Activated CD8-positive, alpha-beta memory T cell treated with anti-CD3 and anti-CD28 coated beads for 4 hours (primary cell): ENCODE measurements around the gene PLAGL1.

Experiments
- DNase-seq, 2 donors: peaks; one replicate each; pipeline ENCODE4 v3.0.0-alpha.2; 2020; ENCODE audit warnings: low read depth in 2 of 2

Gene PLAGL1

DNA sequence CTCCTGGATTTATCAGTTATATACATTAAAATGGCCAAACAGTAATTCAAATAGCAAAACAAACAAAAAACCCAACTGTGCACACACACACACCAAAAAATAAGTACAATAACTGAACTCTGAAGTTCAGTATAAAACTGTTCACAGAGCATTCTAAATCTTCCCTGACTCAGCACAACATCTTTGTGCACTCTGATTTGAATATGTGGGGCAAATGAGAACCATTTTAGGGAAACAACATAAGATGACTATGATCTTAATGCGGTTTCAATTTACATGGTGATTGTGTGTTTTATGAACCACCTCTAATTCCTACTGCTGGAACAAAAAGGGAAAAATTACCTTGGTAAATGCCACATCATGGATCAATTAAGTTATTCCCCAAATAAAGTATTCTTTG is 41.7 kb downstream of the PLAGL1 start:
- DNase-seq = no peak

DNA sequence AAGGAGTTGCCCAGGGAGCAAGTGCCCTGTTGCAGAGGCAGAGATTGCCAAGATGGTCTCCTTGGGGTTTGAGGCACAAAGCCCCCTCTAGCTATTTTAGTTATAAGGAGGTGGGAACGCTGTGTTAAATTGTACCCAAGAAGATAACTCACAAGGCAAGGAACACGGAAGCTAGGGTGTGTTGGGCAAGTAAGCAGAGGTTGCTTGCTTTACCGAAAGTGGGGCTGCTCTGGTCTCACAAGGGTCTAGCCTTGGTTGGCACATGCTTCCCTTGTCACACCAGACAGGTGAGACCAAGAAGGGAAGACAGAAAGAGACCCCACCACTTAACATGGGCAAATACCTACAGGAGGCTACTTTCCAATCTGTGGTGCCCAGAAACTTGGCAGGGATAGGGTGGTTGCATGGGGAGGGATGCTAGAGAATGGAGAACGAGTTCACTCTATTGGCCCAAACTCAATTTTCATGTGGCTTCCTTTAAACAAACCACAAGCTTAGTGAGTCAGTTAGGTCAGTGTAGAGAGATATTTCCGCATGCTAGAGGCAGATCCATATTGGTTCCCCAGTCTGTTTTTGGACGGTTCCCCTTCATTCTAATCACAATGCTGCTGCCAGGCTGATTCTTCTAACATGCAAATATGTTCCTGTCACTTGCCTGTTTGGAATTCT is 42.4 kb downstream of the PLAGL1 start:
- no peak for DNase-seq

DNA sequence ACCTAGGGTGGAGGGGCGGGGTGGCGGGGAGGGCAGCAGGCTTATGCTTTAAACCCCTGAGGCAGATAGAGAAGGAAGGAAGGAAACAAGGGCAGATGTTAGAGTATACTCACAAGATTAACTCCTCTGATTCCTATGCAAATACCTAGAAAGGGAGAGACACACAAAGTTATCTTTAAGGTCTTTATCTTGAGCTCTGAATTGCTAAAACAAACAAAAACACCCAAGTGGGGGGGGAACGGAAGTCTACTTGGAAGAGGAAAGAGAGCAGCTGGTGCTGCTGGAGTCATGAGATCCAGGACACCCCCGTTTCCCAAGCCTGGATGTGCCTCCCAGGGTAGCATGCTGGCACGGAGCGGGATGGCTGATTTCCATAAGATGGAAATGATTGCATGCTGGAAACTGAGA is 43.4 kb downstream of the PLAGL1 start:
- DNase-seq = no peak

DNA sequence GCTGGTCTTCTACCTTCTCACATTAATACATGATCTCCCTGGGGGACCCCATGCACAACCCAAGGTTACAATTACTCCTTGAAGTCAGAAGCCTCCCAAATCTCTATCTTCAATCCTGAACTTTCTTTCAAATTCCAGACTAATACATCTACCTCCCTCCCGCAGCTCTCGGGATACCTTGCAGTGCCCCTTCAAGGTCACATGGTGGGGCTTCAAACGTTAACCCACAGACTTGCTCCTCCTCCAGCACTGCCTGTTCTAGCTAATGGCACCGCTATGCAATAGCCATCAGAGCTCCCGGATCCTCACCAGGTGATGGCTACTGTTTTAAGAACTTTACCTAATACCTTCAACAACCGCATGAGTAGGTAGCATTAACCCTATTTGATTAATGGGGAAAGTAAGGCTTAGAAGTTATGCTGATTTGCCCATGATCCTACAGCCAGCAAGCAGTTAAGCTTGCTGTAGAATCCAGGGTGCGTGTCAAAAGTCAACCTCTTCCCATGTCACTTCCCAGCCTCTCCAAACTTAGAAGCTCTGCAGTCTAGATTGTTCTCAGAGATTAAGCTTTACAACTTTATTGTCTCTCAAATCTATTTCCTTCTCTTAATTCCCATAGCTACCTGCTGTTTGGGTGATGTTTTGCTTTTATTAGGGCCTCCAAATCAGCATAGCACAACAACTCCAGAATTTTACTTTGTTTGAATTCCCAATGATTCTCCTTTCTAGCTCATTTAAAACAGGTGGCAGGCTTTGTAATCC is 44.7 kb downstream of the PLAGL1 start:
- DNase-seq = no peak

DNA sequence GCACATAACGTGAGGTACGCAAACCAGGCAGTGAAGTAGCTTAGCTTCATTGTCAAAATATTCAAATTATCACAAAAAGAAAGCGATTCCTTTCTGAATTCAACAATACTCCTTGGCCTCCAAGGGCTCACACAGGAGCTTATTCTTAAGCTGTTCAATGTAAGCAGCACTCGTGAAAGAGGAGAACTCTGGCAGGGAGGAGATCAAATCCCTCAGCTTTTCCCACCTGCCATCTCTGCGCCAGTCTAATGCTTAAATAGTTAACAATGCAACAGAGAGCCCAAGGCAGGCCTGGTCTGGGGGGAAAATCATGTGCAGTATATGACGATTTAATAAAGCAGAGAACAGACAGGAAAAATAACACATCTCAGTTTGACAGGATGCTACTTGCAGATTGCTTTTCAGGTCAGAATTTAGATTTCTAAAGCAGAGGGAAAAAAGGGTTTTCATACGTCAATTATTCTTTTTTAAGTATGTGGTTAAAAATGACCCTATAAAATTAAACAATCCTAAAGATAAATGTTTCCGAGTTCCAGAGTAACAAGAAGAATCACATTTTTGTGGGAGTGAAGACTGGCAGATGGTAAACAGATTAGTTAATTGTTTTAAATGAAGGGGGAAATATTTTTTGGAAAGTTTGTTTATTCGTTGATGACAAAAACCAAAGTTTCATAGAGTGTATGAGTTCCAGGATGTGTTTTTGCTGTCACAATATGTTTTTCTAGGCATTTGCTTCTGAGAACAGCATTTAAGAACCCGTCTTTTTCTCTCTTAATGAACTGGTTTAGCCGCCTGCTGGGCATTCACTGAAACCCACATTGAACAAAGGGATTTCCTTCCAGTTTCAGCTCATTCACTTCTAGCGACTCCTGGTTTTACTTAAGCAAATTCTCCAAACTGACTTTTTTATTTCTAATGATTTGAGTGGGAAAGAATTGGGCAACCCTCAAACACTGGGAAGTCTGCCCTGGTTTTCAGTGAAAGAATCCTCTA is 45.9 kb downstream of the PLAGL1 start:
- DNase-seq = no peak

DNA sequence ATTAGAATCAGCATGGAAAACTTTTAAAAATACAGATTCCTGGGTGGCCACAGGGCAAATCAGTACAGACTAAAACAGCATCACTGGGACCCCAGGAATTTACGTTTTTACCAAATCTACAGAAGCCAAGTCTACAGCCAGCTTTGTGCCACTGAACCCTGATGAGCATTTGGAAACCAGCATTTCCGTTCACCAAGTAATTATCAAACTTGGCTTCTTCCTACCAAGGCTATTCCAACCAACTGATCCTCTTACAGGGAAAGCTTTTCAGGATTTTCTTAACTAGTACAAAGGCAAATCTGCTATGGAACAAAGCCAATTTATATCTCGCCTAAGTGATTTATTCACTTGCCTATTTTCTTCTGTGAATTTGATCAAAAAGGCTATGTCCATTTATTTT is 47.0 kb downstream of the PLAGL1 start:
- no peak for DNase-seq

DNA sequence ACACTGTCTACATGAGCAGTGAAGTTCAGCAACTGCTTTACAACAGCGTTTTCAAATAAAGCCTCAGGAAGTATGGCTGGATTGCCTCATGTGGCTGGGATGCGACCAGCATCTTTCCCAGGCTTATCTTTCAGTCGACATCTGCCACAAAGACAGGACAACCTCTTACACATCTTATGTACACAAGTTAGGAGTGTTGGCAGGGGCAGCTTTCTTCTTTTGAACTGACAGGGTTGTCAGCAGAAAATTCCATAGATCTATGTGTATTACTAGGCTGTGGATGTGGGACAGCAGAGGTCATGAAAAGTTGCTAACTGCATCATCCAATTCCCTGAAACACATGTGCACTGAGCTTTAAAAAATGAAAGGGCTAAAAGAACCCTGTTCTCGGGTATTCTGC is 48.1 kb downstream of the PLAGL1 start:
- no peak for DNase-seq

DNA sequence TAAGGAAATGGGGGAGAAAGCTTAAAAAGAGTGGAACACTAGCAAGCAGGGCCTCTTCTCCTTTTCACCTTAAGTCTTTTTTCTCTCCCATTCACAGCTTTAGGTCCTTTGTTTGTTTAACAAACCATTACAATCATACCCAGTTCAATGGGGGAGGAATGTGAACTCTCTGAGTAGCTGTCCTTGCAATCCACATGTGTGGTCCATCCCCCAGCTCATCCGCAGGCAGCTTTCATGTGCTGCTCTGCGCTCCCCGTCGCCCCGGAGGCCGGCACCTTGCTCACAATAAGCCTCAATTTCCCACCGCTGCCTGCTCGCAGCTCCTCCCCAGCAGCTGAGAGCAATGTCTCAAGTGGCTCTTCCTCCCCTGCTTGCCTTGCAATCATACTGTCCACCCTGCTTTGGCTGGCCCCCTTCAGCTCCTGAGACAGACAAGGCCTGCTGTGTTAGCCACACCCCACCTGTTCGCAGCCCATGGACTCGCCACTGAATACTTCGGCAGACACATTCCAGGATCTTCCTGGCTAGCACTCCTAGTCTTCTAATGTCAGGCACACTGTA is 49.1 kb downstream of the PLAGL1 start:
- no peak for DNase-seq

DNA sequence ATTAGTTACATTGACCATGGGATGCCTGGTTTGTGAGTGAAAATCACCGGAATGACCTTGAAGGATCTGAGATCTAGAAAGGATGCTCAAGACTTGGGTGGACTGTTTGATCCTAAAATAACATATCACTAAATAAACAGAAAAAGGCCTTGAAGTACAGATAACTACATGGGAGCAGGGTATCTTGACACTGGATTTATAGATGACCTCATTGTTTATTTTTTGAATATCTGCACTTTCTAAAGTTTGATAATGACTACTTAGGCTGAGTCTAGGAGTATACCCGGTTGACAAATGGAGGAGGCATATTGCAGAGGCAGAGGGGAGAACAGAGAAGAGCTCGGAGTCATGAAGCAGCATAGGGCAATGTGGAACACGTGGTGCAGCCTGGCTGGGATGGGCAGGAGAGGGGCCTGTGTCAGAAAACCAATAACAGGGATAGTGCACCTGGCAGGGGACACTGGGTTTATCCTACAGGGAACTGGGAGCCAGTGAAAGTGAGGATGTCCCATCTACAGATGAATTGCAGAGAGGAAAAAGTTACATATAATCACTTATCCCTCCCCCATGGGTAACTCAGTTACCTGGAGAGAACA is 50.3 kb downstream of the PLAGL1 start:
- DNase-seq = no peak

DNA sequence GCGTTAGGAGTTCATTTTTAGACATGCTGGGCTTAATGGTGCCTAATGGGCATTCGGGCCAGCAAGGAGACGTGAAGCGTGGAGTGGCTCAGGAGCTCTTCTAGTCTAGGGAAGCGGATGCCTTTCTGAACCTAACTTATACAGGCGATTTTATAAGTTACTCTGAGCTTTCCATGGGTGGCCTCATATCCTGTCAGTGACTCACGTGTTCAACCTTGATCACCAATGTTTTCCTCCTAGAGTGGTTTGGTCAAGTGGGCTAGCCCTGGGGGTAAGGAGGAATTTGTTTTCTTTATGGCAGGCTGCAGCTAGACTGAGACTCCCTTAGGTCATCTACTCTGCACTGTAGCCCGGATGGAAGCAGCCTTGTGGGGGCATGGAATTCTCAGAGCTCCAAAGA is 52.1 kb downstream of the PLAGL1 start:
- no peak for DNase-seq

DNA sequence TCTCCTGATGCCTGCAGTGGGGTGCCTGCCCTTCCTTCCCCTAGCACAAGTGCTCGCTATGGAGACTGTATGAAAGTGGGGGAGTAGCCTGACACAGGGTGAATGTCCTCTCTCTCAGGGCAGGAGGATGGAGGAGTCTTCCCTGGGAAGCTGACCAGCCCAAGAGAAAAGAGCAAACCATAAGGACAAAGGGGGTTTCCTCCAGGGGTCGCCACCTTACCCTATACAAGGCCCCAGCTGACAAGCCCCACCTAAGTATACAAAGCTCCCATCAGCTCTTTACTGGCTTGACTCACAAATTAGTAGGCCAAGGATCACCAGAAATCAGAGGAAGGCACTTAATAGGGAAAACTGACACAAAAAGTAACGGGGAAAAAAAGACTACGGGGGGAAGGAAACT is 54.1 kb downstream of the PLAGL1 start:
- DNase-seq = no peak

DNA sequence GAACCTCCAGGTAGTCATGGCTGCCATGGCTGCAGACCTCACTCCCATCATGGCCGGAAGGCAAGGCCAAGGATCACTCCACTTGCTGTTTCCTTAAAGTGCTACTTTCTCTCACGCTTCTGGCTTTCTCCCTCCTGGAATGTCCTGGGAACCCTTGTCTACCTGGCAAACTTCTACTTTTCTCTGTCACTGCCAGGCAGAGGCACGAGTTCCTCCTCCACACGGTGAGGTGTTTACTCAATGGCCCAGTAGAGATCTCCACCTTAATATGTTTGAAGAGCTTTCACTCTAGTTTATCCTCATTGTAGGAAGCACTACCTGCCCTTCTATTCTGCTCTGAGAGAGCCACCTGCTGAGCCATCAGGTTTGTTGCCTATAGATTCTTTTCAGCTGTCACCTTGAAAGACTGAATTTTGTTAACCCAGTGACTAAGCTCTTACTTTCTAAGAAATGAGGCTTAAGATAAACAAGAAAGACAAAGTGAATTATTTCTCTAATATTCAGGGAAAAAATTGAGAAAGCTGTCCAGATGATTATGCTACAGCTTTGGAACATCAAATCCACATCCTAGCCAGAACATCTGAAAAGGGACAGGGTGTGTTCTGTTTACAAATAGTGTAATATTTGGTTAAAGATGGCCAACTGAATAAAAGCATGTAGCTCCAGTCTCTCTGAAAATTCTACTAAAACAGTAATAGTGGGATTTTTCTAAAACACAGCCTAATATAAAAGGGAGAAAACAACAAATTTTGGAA is 54.9 kb downstream of the PLAGL1 start:
- no peak for DNase-seq

DNA sequence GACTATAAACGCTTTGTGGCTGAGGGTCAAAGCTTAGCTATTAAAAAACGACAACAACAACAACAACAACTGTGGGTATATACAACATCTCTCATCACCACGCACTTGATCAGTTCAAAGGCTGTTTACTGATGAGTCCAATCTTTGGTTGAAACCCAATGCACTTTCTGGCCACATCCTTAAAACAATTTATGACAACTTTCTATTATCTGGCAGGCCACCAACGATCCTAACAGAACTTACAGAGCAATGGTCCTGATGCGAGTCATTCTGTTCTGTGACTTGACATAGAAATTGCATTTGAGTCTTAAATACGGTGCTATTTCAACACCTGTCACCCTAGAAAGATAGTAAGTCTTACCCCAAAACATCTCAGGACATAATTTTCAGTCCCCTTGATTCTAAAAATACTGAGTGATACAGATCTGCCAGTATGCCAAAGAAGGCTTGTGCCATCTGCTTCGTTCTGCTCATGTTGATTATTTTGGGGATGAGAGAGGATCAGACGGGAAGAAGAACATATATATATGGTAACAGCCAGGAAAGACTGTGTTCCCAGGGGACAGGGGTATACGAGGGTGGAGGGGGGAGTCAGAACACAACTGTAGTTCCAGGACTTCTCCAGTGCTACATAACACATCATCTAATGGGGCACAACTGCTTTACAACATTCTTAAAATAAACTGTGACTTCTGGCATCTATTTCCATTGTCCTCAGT is 55.8 kb downstream of the PLAGL1 start:
- DNase-seq = no peak

DNA sequence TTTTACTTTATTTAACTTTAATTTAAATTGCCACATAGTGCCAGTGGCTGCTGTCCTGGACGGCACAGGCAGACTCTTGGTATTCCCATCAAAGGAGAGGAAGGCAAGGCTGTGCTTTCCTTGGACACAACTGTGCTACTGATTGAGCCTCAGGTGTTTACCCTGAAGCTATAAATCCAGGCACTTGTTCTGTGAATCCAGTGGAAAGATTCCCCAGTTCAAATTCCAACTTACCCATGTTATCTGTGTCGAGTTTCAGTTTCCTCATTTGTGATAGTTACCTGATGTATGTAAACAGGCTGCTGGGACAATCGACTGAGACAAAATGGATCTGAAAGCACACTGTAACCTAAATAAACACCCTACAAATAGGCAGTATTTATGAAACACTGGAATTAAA is 57.2 kb downstream of the PLAGL1 start:
- DNase-seq = no peak

DNA sequence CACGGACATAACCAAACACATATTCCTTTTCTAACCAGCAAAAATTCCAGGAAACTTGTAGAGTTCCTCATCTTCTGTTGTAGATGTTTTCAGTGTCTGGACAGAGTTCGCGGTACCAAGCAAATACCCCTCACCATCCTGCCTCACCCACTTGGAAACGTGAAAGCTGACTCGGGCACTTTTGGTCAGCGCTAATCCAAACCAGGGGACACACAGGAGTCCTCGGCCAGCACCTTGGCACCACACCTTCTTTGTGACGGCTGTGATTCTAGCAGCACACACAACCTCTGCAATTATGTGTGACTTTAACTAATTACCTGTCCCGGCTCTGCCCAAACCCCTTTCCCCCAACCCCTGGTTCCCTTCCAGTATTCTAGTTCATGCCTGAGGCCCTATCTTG is 58.1 kb downstream of the PLAGL1 start:
- no peak for DNase-seq

DNA sequence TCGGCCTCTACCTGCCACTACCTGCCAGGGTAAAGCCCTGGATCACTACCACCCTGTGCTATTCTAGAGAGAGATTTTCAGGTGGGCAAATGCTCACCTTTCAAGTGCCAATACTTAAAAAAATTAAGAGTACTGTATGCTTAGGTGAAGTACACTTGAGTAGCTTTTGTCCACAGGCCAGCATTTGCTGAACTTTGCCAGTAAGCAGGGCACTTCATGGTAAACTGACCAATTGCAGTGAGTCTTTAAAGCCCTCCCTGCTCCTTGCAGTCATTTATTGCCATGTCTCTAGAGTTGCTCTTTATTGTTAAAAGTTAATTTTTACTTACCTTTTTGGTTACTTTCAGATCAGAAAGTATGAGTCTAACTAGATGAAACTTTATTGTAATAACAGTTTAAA is 58.5 kb downstream of the PLAGL1 start:
- no peak for DNase-seq

DNA sequence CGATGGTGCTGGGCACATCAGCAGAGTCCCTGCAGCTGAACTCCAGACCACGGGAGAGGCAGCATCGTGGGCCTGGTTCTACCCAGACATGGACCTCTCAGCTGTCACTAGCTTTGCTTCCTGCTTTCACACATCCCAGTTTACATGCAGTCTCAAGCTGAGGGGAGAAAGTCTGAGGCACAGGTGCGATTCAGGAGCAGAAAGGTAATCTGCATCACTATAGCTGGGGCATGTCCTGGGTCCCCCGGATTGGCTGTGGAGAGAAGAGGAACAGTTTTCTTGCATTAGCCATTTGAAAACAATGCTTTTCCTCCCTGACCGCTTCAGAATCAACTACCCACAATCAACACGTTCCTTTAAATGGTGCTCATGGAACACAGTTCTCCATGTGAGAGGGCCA is 59.9 kb downstream of the PLAGL1 start:
- no peak for DNase-seq

DNA sequence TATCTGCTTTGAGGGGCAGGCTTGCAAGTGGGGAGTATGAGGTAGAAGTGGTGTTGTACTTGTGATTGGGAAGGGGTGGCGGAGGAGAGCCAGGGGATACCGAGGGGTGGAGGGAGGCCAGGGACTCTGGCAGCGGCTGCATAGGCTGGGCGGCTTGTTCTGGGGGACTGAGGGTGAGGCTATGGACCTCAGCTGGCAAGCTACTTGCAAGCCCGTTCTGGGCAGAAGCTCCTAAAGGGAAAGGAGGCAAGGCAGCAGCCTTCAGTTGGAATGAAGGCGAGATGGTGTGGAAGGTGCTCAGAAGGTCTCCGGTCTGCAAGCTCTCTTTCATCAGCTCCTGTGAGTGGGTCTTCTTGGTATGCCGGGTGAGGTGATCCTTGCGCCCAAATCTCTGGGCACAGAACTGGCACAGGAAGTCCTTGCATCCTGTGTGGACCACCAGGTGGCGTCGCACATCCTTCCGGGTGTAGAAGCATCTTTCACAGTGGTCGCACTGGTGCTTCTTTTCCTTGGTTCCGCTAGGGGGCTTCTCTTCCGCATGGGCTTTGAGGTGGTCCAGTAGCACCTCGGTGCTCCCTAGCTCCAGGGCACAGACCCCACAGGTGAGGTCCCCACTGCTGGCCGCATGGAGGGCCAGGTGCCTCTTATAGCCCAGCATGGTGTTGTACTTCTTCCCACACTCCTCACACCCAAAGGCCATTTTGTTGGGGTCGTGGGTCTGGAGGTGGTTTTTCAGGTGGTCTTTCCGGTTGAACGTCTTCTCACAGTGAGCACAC is 66.0 kb downstream of the PLAGL1 start:
- DNase-seq = peak; percentile 21 to 36

DNA sequence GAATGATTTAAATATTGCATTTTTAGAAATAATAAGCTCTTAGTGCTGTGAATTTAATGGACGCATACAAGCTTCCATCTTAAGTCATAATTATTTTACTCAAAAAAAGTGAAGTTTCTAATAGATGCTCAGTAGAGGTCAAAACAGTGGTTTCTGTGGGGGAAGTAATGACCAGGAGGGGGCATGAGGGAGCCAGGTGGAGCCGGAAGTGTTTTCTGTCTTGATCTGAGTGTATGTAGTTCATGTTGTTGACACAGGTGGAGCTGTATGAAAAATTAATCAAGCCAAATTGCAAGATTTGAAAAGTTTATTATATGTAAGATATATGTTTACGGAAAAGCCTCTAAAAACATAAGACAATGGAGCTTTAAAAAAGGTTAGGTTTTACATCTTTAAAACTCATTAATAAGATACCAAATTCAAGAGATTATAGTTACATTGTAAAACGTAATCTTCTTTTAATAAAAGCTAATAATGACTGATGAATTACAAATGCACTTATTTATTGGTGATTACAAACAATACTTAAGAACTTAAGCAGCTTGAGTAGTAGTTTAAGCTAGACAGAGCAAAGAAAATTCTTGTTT is 68.0 kb downstream of the PLAGL1 start:
- peak in 1 of 2 donors; percentile 7 for DNase-seq
